ACHN (cell line): Measurements from ENCODE around the gene COG7.
"Not testable (repeated sequence)": the region's sequence is repeated elsewhere in the genome, so short reads cannot be mapped to it uniquely, and the experiment has no call there.

Experiments used
- DNase-seq: peaks from one replicate; pipeline ENCODE4 v3.0.0-alpha.2; 2015
- in situ Hi-C: cut with HindIII; loops from 2 replicates; pipeline ENCODE4 v1.10.0; 2017; ENCODE audit warnings: low sequenced_read_pairs, low pct_ligation_motif_present, low pct_unique_long_range_greater_than_20kb

COG7 gene

DNA sequence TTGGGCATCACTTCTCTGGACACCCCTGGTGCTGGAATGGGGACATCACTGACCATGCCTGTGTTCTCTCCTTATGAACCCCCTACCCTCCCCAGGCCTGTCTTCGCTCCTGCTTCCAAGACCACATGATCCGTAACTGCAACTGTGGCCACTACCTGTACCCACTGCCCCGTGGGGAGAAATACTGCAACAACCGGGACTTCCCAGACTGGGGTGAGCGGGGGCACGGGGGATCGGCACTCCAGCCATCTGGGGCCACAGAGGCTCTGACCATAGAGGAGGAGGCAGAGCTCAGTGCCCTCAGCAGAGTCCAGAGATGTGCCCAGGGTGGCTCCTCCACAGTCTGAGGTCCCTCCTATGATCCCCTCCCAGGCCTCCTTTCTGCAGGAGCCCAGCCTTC, 77.3 kb downstream of the COG7 start:
- in situ Hi-C loops: no loop called here
- no peak for DNase-seq

DNA sequence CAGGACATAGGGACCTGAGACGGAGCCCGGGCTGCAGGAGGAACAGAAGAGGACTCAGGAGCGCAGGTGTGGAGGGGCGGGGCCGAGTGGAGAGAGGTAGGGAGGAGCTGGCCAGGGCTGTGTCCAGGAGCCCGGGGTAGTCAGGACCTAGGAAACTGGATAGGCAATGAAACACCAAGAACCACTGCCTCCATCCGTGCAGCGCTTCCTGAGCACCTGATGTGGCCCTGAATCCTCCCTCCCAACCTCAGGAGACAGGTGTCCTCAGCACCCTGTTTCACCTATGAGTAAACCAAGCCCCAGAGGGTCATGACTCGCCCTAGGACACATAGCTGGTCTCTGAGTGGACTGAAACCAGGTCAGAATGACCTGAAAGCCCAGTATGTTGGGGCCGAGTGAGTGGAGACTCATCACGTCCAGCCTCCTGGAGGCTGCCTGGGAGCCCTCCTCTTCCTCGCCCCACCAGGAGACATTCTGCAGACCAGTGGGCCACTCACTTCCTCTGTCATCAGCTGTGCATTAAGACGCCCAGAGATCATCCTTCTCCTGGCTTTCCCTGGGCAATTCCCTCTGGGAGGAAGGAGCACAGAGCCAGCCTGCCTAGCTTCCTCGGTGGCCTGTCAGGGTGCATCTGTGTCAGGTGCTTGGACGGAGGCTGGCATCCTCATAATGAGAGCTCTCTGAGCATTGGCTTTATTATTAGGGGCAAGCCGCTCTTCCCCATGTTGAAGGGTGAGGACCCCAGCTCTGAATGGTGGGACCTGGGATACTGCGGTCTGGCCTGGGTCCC, 78.1 kb downstream of the COG7 start:
- in situ Hi-C loops: no loop called here
- no peak for DNase-seq

DNA sequence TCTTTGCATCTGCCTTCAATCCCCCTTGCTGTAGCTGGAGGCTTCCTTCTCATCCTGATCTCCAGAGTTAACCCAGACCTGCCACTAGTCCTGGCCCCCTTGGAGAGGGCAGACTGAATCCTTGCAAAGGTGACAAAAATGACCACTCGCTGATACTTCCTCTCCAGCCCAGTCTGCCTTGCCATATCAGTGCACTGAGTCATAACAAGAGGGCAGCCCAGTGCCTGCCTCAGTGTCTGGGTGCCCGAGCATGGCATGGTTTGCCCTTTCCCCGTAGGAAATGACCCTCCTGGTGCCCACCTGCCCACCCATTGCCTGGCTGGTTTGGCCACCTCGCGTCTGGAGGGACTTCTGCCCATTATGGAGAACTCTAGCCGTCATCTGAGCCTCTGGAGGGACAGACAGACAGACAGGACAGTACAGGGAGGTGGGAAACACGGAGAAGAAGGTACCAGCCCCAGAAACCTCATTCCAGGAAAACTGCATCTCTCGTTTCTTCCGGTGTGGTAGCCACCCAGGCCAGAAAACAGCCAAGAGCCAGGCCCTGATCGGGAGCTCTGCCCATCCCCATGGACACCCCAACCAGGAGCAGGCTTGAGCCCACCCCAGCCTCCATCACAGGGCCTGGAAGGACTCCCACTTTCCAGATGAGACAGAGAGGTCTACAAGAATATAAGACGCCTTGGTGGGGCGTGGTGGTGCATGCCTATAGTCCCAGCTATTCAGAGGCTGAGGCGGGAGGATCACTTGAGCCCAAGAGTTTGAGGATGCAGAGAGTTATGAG, 79.4 kb downstream of the COG7 start:
- in situ Hi-C loops: no loop called here
- DNase-seq: no peak

DNA sequence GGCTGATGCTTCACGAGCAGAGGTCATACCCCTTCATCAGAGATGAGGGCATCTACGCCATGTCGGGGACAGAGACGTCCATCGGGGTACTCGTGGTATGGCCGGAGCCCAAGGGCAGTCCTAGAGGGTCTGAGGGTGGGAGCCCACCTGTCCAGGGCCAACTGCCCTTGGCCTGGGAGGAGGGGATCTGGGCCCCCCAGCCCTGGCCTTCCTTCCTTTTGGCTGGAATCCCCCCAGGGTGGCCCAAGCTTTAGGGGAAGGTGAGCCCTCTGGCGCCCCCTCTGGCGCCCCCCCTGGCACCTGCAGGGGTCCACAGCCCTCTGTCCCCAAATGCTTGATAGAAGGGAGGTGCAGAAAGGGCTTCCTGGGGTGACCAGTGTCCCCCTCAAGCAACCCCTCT, 81.6 kb downstream of the COG7 start:
- no peak for DNase-seq
- in situ Hi-C loops: no loop called here

DNA sequence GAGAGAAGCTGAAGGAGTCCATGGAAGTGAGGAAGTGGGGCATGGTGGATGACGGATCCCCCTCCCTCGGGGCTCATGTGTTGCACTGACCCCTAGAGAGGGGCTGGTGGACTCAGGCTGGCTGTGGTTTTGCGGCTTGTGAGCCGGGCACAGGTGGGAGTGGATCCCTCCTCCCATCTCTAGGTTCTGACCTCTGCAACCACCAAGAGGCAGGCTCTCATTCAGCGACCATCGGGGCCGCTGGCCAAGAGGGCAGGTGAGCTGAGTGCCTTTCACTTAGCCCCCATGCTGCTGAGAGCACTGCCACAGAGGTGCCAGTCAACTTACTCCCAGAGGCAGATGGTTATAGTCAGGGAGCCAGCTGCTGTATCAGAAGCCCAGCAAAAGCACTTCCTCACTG, 83.6 kb downstream of the COG7 start:
- in situ Hi-C loops: no loop called here
- DNase-seq: no peak

DNA sequence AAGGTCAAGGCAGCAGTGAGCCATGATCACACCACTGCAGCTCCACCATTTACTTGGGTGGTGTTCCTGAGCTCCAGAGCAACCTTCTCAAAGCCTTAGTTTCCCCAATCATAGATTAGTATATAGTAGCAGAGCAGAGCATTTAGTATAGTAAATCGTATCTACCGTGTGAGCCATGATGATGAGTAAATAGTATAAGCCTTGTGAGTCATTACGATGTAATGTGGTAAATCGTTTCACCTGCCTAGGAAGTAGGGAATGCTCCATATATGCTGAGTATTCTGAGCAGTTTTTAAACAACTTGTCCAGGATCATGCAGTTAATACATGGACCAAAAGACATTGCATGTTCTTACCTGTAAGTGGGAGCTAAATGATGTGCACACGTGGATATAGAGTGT, 84.5 kb downstream of the COG7 start:
- in situ Hi-C loops: no loop called here
- peak; percentile 38 for DNase-seq

DNA sequence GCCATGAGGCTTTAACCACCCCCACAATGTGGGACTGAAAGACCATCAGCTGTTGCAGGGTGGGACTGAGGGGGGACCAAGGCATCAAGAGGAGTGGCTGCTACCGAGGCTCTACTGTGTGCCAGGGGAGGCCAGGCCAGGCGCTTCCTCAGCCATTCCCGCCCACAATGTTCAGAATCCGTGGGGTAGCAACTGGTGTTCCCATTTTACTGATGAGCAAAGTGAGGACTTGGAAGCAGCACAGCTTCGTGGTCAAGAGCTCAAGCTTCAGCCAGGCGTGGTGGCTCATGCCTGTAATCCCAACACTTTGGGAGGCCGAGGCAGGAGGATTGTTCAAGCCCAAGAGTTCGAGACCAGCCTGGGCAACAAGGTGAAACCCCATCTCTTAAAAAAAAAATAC, 85.0 kb downstream of the COG7 start:
- in situ Hi-C loops: no loop called here
- DNase-seq: no peak

DNA sequence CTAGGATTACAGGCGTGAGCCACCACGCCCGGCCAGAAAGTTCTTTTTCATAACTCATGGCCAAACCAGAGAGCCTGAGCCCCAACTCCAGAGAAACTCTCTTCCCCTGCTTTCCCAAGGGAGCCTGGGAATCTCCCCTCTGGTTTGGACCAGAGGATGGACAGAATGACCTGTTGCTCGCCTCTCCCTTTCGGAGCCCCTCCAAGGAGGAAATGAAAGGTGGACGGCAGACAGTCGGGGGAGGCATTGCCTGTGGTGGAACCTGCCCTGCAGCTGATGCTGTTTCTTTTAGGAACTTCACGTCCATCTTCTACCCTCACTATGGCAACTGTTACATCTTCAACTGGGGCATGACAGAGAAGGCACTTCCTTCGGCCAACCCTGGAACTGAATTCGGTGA, 85.4 kb downstream of the COG7 start:
- no peak for DNase-seq
- in situ Hi-C loops: no loop called here

DNA sequence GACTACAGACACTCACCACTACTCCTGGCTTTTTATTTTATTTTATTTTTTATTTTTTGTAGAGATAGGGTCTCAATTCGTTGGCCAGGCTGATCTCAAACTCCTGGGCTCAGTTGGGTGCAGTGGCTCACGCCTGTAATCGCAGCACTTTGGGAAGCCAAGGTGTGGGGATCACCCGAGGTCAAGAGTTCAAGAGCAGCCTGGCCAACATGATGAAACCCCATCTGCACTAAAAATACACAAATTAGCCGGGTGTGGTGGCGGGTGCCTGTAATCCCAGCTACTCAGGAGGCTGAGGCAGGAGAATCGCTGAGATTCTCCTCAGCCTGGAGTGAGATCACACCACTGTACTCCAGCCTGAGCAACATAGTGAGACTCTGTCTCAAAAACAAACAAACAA, 86.6 kb downstream of the COG7 start:
- in situ Hi-C loops: not testable (repeated sequence)

DNA sequence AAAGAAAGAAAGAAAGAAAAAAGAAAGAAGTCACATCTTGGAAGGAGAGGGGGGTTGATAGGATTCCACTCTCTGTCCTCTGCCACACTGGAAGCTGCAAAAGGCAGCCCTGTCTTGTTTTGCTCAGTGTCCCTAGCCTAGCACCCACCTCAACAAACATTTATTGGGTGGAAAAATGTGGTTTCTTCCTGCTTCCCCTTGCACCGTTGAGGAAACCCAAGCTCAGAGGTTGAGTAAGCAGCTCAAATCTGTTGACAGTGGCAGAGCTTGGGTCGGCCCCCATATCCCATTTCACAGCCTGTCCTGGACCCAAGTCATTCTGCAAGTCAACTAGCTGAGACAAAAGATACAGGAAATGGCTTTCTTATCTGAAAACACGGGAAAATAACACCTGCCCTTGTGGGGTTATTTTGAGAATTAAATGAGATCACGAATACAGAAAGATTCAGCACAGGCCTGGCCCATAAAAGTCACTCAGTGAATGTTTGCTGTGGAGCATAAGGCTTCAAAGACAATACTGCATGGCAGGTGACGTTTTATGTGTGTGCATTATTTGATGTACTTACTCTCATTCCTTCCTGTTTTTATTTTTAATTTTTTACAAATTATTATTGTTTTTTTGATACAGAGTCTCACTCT, 87.3 kb downstream of the COG7 start:
- in situ Hi-C loops: no loop called here
- DNase-seq: no peak

More for the DNA sequence above, 86.6 kb downstream of the COG7 start:
- DNase-seq: not testable (repeated sequence)

DNA sequence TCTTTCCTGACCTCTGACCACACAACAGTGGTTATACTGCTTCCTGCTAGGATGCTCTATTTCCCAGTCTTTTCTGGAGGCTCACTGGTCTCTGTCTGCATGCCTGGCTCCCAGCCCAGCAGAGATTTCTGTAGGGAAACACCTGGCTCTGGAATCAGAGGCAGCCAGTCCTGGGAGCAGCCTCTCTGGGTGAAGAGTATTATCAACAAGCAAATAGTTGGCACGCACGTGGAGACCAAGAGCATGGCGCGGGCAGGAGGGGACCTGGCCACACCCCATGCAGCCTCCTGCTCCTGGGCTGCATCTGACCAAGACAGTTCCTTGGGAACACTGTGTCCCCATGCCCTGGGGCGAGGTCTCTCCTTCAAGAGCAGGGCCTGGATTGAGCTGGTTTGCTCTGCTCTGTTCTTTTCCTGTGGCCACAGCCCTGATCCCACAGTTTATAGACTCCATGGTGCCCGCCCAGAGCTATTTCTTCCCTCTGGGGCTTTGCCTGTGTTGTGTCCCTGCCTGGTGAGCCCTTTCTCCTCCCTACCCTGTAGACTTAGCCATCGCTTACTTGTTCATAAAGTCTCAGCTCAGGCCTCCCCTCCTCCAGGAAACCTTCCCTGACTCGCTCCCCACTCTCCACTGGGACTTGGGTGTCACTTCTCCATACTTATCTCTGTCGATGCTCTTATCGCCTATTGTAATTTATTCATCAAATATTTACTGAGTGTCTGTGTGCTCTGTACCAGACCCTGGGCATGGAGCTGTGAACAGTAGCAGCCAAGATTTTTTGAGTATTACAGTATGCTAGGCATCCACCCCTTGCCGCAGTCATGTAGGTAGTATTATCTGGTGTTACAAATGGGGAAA, 90.3 kb downstream of the COG7 start:
- no peak for DNase-seq
- in situ Hi-C loops: no loop called here

DNA sequence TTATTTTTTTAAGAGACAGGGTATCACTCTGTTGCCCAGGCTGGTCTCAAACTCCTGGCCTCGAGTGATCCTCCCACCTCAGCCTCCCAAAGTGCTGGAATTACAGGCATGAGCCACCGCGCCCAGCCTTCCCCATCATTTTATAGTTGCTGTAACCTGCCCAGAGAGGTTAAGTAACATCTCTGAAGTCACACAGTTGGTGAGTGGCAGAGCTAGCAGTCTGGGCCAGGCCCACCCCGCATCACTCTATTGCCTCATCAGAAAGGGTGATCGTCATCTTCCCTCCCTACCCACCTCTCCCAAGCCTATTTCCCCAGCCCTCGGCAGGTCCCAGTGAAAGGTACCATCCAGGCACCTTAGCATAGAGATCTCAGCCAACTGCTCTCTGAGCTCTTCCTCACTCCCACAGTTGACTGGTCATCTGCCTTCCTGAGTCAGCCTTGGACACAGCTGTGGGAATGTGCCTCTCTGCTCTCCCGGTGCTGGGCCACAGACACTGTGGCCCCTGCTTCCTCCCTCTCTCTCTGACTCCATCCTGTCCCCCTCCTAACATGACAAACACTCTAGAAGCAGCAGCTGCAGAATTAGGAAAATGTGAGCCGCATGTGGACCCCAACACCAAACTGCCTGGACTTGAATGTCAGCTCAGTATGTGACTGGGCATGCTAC, 93.8 kb downstream of the COG7 start:
- in situ Hi-C loops: no loop called here
- no peak for DNase-seq

DNA sequence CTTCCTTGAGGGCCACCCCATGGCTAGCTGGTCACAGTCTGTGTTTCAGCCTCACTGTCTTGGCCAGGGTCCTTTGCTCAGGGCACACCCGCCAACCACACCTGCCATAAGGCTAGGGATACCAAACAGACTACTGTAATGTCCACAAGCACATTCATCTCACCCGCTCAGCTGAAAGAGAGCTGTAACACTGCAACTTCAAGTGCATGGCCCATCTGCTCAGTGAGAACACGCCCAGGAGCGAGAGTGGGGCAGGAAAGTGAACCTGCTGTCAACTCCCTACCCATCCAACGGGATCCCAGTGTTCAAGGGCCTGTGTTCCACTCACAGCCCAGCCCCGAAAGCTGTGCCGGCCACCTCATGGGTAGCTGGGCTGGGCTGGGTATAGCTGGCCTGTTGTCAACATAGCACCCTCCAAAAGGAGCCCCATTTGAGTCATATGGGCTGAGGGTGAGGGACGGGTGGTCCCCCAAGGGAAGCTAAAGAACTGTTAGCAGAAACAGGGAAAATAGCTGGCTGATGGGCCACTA, 95.2 kb downstream of the COG7 start:
- DNase-seq: no peak
- in situ Hi-C loops: no loop called here

DNA sequence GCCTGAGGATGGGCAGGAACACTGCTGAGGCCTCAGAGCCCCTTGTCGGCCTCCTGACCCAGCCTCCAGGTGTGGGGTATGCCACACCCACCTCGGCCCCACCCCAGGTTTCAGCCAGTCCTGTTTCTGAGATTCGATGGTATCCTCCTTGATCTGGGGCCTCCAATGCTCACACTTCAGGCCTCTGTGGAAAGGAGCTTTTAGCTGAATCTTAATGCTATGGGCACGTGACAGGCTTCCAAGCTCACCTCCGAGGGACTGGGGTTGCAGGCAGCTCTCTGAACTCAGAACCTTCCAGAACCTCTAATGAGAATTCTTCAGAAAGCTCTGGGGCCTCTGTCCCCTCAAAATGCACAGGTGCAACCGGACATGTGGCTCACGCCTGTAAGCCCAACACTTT, 96.0 kb downstream of the COG7 start:
- no peak for DNase-seq
- in situ Hi-C loops: no loop called here

DNA sequence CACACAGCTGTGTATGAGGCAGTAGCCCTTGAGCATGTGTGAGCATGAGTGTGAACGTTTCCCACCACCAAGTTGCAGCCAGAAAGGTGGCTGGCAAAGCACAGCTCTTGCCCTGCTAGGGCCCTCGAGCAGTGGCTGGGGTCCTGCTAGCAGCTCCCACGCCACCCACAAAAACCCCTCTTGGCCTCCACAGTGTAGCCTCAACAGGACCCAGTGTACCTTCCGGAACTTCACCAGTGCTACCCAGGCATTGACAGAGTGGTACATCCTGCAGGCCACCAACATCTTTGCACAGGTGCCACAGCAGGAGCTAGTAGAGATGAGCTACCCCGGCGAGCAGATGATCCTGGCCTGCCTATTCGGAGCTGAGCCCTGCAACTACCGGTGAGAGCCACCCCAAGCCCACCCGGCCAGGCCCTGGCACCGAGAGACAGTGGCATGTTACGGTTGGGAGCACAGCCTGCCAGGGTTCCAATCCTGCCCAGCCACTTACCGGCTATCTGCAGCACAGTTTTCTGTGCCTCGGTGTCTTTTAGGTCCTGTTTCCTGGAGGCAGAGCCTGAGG, 97.8 kb downstream of the COG7 start:
- no peak for DNase-seq
- in situ Hi-C loops: no loop called here

DNA sequence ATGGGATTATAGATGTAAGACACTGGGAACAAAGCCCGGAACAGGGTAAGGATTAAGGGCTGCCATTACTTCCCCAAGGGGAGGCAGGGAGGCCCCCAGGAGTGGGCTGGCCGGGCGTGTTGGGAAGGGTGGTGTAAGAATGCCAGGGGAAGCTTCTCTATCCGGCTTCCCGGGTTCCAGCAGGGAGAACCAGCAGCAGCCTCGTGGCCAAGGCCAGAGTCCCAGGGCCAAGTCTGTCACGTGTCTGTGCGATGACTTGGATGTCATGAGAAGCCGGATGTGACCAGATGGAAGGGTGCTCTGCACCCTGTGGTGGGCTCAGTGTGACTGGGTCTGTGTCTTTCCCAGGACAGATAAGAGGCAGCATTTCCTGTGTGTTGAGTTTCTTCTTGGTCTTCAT, 98.7 kb downstream of the COG7 start:
- DNase-seq: no peak
- in situ Hi-C loops: no loop called here

DNA sequence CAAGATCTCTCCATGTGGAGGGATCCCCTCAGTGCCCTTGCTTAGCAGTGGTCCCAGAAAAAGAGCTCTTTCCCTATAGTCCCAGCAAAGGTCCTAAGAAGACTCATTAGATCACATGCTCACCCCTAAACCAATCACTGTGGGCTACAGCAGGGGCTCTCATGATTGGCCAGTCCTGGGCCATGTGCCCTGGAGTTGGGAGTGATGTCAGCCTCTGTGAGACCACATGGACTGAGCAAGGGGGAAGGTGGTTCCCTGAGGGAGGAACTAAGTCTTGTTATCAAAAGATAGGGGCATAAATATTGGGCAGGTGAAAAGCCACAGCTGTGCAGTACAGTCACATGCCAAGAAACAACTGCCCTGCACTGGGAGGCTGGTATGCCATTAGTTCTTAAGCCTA, 99.5 kb downstream of the COG7 start:
- DNase-seq: no peak
- in situ Hi-C loops: no loop called here

DNA sequence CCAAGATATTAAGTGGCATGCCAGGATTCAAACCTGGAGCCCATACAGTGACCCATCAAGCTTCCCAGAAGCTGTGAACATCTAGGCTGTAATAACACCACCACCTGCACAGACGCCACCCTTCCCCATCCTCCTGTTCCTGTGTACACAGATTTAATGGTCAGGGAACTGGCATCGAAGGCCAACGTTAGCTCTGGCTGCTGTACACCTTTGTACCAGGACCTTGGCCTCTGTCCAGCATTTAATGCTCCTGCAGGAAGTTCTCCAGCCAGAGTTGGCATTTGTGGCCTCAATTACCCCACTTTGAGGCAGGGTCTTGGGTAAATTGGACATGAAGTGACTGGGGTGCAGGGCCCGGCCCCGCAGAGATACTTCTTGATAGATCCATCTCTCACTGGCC, 101.6 kb downstream of the COG7 start:
- DNase-seq: no peak
- in situ Hi-C loops: no loop called here
